Motor neuron (in vitro differentiated cells): ENCODE measurements around the gene CEP192. TPM values are rescaled to one million over a fixed set of nuclear protein-coding genes. Genes with fewer than 3 reads are reported as not detected.

ENCODE experiments used
- ATAC-seq, 8 experiments: fragments of 200-7000 bp; cut with Tn5 transposase; replicated peaks in 6 of 8; 2 replicates each; pipeline ENCODE4 v1.8.0; 2021; ENCODE audit warnings: mild to moderate bottlenecking in 8 of 8, moderate library complexity in 8 of 8
- H3K27ac ChIP-seq, 2 donors: fragments of 250-450 bp; sonication (Bioruptor Pico); 2 replicates each; pipeline ENCODE4 v1.9.0; 2021; ENCODE audit warnings: antibody characterized with exemption in 2 of 2, mild to moderate bottlenecking in 2 of 2, moderate library complexity in 1 of 2
- H3K4me1 ChIP-seq, 2 donors: fragments of 250-450 bp; sonication (Bioruptor Pico); replicated peaks in 1 of 2; 2 replicates each; pipeline ENCODE4 v1.6.1; 2021; ENCODE audit warnings: antibody characterized with exemption in 2 of 2, mild to moderate bottlenecking in 2 of 2, moderate library complexity in 1 of 2
- H3K4me3 ChIP-seq, 5 donors: fragments of 250-450 bp; sonication (Bioruptor Pico); 2 replicates each; pipeline ENCODE4 v1.9.0; 2021; ENCODE audit warnings: antibody characterized with exemption in 5 of 5, mild to moderate bottlenecking in 5 of 5, moderate library complexity in 4 of 5
- WGBS, 10 experiments: fragments of 450-650 bp; shearing (Covaris generic); methylation state at CpG; one replicate each; pipeline ENCODE4 v1.0.0; 2022; 5-methylcytosine and 5-hydroxymethylcytosine counted together
- in situ Hi-C, 9 experiments: fragments of 400-800 bp; cut with MboI; loops; one replicate each; pipeline ENCODE4 v1.15.0; 2021; ENCODE audit warnings: low sequenced_read_pairs in 9 of 9, low pct_unique_long_range_greater_than_20kb in 2 of 9; ENCODE audit not compliant: unreplicated experiment in 9 of 9
- total RNA-seq, 8 experiments: library from RNA; unstranded; fragments of 300-600 nt; gene quantifications; 2 replicates each; pipeline versions ENCODE4 v1.2.3 to v1.2.4, GENCODE V29; 2022

The CEP192 gene
- total RNA-seq, 8 experiments from 2014 or later = 12.0 to 31.6 (median 22.0) TPM

DNA sequence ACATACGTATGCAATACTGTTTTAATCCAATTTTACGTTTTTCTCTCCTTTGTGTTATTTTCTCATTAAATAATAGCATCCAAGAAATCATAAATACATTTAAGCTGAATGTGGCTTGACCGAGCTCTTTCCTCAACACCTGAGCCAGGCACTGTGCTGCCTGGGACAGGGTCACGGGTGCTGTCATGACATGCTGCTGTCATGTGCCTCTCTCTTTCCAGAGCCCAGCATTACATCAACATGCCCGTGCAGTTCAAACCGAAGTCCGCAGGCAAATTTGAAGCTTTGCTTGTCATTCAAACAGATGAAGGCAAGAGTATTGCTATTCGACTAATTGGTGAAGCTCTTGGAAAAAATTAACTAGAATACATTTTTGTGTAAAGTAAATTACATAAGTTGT is 133.2 kb downstream of the CEP192 start:
- Histone ChIP-seq H3K4me1 (peaks cover 6 to 13% of the 10 kb centered on the region in 2 donors), H3K27ac (no peak overlapping the region), H3K4me3 (no peak overlapping the region)
- in situ Hi-C loops = no loop called here
- peak in 1 of 8 experiments; percentile 52 for ATAC-seq
- WGBS, 10 experiments = 78 to 98% (median 89%) methylated on average over 2 to 8 of the region's 8 CpGs

DNA sequence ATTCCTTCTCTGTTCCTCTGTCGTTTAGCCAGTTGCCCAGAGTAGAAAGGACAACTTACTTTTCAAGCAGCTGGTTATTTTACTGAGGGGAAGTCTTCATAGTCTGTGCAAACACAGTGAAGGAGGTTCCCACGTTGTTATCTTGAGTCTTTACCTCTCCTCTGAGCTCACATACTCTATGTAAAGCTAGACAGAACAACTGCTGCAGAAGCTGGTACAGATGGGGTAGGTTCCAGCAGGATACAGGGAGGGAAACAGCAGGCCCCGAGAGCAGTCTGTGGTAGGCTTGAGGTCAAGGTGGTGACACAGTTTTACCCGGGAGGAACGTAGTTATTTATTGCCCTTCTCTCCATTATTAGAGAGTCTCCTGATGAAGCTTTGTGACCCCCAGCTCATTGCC is 134.0 kb downstream of the CEP192 start:
- WGBS, 10 experiments = 11 to 100% (median 58%) methylated on average over 1 to 5 of the region's 5 CpGs; no CpG with 5 or more reads in 3 of the 10 experiments
- in situ Hi-C loops = no loop called here
- Histone ChIP-seq H3K4me3 (no peak overlapping the region), H3K4me1 (peaks cover 6 to 13% of the 10 kb centered on the region in 2 donors), H3K27ac (no peak overlapping the region)
- no peak for ATAC-seq

DNA sequence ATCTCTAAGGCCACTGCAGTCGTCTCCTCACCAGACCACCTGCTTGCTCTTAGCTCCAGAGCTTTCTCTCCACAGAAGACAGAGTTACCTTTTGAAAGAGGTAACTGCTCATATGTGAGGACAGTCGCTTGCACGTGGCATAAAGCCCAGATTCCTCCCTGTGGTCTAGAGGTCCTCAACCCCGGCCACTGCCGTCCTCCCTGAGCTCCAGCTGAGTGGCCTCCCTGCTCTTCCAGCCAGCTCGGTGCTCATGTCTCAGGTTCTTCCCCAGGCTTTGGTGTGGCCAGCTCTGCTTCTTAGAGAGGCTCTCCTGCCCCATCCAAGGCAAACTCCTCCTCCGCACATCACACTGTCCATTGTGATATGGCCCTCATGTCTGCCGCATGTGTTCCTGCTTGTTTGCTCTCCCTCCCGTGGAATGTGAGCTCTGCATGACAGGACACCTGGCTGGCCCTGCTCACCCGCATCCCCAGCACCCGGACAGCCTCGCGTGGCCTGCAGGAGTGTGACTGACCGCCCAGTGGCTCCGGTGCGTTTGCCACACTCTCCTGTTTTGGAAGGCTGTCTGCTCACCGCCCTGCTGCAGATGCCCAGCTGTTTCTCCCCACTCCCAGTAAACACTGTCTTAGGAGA is 135.9 kb downstream of the CEP192 start:
- Histone ChIP-seq H3K4me3 (no peak overlapping the region), H3K4me1 (peaks cover 4 to 5% of the 10 kb centered on the region in 2 donors), H3K27ac (no peak overlapping the region)
- in situ Hi-C loops = no loop called here
- 86 to 100% (median 93%) methylated on average over 2 to 13 of the region's 17 CpGs; no CpG with 5 or more reads in 2 of the 10 experiments for WGBS, 10 experiments
- peak in 1 of 8 experiments; percentile 16 for ATAC-seq

- no peak overlapping the region for H3K4me3 ChIP-seq
- in situ Hi-C loops = no loop called here
- no peaks in the 10 kb centered on the region for H3K4me1 ChIP-seq
- no peak overlapping the region for H3K27ac ChIP-seq
- 0 to 94% (median 75%) methylated on average over 1 to 6 of the region's 6 CpGs; no CpG with 5 or more reads in 3 of the 10 experiments for WGBS, 10 experiments
- ATAC-seq = peak in 3 of 8 experiments; percentile 83 to 90 (median 87)
These were observed 140.1 kb downstream of the CEP192 start for GRCh38 chr18:13131283-13131682.

GRCh38 chr18:13134551-13135401 is 143.6 kb downstream of the CEP192 start:
- Histone ChIP-seq H3K27ac (no peak overlapping the region), H3K4me3 (no peak overlapping the region), H3K4me1 (no peaks in the 10 kb centered on the region)
- WGBS, 10 experiments = 80 to 100% (median 100%) methylated on average over 1 to 17 of the region's 52 CpGs; no CpG with 5 or more reads in 3 of the 10 experiments
- ATAC-seq = no peak
- in situ Hi-C loops = no loop called here

DNA sequence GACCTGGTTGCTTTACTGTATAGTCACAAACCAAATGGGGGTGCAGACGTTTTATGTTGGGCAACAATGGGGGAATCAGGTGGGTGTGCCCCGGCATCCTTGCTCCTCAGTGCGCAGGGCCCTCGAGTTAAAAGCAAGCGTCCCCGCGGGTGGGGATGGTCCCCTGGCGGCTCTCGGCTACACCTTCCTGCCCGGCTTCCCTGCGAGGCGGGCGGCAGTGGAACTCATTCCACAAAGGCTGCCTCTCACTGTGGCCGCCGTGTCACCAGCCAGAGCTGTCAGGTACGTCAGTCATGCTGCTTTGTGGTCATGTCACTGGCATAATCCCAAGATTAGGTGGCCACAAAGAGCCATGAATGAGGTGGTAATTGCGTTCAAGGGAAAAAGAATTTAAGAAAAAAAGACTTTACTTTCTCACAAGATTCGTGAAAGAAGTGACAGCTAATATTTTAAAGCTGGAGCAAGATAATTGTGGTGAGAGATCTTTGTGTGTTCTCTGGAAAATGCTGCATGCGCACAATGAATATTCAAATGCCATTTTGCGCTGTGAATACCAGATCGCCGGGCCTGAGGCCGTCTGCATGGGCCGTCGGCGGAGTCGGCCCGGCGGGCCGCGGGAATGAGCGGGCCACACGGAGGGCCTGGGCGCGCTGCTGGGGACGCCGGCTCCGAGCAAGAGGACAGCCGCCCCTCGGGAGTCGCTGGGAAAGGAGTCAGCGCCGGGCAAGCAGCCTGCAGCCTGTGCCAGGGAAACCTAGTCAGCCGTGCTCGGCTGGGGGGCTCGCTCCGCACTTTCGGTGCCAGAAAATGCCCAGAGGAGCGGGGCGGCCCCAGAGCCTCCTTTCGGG is 145.1 kb downstream of the CEP192 start:
- Histone ChIP-seq H3K4me1 (no peaks in the 10 kb centered on the region), H3K27ac (no peak overlapping the region), H3K4me3 (peak overlapping the region; percentile 29 to 34 (median 30))
- ATAC-seq = peak; percentile 76 to 88 (median 82)
- WGBS, 10 experiments = 0 to 59% (median 16%) methylated on average over 4 to 20 of the region's 51 CpGs; no CpG with 5 or more reads in 1 of the 10 experiments
- in situ Hi-C loops = no loop called here

DNA sequence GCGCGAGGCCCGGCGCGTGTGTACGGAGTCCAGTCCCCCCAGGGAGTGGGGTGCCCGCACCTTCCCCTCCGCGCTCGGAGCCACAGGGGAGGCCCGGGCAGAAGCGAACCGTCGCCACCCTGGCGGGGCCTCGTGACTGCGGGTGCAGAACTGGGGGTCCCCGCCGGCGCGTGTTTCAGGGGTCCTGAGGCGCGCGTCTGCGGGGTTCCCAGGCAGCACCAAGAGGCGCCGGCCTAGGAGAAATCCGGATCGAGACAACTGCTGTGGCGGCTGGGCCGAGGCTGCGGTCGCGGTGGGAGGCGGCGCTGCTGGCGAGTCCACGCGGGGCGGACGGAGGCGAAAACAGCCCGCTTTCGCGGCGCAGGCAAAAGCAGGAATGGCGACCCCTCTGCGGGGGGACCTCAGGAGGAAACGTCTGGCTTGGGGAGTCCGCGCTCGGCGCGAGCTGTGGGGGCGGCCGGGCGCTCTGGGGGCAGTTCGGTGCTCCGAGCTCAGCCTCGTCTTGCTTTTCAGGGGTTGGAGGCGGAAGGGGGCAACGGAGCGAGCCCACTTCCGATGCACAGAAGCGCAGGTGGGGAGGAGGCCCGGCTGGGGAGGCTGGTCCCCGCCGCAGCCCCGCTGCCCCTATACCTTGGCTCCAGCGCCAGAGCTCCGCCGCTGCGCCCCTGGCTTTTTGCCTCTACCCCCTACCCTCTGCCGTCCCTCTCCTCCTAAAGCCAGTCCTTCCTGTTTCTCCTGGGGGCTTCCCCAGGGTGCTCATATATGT is 145.9 kb downstream of the CEP192 start:
- 0% methylated on average over 3 to 4 of the region's 74 CpGs; no CpG with 5 or more reads in 8 of the 10 experiments for WGBS, 10 experiments
- ATAC-seq = peak; percentile 58 to 75 (median 68)
- Histone ChIP-seq H3K27ac (no peak overlapping the region), H3K4me1 (no peaks in the 10 kb centered on the region), H3K4me3 (peak overlapping the region; percentile 29 to 34 (median 30))
- in situ Hi-C loops = no loop called here

DNA sequence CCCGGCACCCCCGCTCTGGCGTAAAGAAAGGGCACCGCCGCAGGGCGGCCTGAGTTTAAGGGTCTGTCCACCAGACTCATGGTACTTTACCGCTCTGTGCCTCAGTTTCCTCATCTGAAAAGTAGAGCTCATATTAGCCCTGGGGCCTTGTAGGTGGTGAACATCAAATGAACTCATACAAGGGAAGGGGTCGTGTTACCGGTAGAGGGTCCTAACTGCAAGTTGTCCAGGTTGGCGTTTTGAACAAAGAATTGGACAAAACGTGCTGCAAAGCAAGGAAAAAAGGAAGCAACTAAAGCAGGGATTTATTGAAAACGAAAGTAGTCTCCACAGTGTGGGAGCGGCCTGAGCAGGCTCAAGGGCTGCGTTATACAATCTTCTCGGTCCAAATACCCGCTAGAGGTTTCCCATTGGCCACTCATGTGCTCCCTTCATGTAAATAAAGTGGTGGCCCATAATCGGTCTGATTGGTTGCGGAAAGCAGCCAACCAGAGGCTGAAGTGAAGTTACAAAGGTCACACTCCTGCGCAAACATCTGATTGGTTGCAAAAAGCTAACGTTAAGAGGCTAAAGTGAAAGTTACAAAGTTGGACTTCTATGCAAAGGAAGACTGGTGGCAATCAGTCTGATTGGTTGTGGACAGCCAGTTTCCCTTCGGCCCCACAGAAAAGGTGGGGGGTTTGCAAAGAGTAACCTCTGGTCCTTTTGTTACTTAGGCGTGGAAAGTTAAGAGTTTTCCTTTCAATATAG is 146.7 kb downstream of the CEP192 start:
- H3K4me1 ChIP-seq = no peaks in the 10 kb centered on the region
- 68 to 100% (median 88%) methylated on average over 2 to 18 of the region's 22 CpGs for WGBS, 10 experiments
- in situ Hi-C loops = no loop called here
- peak overlapping the region in 1 of 5 donors; percentile 30 for H3K4me3 ChIP-seq
- peak in 1 of 8 experiments; percentile 42 for ATAC-seq
- H3K27ac ChIP-seq = no peak overlapping the region

DNA sequence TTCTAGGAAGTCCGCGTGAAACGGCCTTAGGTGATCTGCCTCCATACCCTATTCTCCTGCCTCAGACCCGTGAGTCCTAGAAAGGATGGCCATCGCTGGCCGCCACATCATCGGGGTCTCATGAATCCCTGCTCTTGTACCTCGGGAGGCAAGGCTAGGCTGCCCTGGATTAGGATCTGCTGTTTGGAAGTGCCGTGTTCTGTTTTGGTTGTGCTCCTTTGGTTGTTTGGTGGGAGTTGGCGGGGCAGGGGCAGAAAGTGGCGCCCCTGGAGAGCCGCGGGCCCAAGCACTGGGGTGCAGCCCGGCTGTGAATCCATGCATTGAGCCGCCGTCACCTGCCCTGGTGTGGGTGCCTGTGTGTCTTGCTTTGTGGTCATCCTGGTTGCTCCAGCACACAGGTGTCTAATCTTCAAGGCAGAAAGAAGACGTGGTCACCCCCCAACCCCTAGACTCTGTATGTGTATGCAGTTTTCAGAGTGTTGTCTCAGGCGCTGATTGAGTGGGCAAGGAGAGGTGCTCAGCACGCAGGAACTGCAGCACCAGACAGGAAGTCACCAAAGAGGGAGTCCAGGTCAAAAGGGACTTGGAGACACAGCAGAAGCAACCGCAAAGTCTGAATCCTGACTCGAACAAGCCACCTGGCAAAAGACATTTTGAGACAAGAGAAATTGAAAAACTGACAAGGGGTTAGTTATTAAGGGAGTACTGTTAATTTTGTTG is 147.4 kb downstream of the CEP192 start:
- no peaks in the 10 kb centered on the region for H3K4me1 ChIP-seq
- H3K4me3 ChIP-seq = no peak overlapping the region
- ATAC-seq = no peak
- H3K27ac ChIP-seq = no peak overlapping the region
- 90 to 100% (median 100%) methylated on average over 2 to 8 of the region's 21 CpGs; no CpG with 5 or more reads in 2 of the 10 experiments for WGBS, 10 experiments
- in situ Hi-C loops = no loop called here

DNA sequence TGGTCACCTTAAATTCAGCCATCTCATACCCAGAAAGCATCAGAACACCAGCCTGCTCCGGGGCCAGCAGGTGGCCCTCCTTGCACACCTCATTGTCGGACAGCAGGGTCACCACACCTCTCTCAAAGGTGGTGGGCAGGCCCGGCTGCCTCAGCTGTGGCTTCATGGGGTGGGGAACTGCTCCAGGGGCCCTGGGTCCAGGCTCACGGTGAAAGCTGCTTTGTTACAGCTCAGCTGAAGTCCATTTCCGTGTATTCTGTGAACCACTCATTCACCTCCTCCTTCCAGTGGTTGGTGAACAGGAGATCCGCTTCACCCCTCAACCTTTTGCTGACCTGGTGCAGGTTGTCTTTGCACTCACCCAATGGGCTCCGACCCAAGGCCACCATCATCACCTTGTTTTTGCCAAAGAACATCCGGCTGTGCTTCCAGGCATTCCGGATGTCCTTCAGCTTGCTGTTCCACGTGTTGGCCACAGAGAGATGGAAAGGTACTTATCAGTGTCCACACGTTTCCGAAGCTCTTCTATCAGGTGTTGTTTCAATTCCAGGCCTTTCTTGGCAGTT is 148.8 kb downstream of the CEP192 start:
- Histone ChIP-seq H3K4me3 (no peak overlapping the region), H3K4me1 (no peaks in the 10 kb centered on the region), H3K27ac (no peak overlapping the region)
- in situ Hi-C loops = no loop called here
- WGBS, 10 experiments = 59 to 100% (median 76%) methylated on average over 1 to 9 of the region's 12 CpGs; no CpG with 5 or more reads in 3 of the 10 experiments
- ATAC-seq = no peak

DNA sequence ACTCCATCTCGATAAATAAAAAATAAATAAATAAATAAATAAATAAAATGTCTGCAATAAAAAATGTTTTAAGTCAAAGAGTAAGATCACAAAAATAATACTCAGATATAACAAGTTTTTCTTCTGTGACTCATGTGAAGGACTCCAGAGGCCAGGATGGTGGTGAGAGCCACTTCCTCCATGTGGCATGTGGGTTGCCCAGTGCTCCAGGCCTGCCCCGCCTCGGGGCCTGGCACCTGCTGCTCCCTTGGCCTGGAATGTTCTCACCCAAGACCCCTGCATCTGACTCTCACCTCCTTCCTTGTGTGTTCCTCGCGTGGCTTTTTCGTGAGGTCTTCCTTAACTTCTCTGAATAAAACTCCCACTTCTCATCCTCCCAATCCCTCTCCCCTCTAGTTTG is 150.0 kb downstream of the CEP192 start:
- WGBS, 10 experiments = 83 to 100% (median 95%) methylated on average over 1 to 6 of the region's 6 CpGs; no CpG with 5 or more reads in 3 of the 10 experiments
- in situ Hi-C loops = no loop called here
- Histone ChIP-seq H3K4me1 (no peaks in the 10 kb centered on the region), H3K4me3 (no peak overlapping the region), H3K27ac (no peak overlapping the region)
- no peak for ATAC-seq
